ENCODE results near the gene SLC15A3.

- TF ChIP-seq, protein P1, sequence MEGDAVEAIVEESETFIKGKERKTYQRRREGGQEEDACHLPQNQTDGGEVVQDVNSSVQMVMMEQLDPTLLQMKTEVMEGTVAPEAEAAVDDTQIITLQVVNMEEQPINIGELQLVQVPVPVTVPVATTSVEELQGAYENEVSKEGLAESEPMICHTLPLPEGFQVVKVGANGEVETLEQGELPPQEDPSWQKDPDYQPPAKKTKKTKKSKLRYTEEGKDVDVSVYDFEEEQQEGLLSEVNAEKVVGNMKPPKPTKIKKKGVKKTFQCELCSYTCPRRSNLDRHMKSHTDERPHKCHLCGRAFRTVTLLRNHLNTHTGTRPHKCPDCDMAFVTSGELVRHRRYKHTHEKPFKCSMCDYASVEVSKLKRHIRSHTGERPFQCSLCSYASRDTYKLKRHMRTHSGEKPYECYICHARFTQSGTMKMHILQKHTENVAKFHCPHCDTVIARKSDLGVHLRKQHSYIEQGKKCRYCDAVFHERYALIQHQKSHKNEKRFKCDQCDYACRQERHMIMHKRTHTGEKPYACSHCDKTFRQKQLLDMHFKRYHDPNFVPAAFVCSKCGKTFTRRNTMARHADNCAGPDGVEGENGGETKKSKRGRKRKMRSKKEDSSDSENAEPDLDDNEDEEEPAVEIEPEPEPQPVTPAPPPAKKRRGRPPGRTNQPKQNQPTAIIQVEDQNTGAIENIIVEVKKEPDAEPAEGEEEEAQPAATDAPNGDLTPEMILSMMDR (IDR thresholded peaks at IDR 0.05), result no peak
- TF ChIP-seq POLR2A (IDR thresholded peaks at IDR 0.05), result no peak
Observed at GRCh38 chr11:60984149-60984548, 32.2 kb upstream of the SLC15A3 start.

All from esophagus squamous epithelium (tissue), 4 donors.